ENCODE data around the gene RRP1.

GRCh38 chr21:43782431-43783097, 6.8 kb upstream of the RRP1 start:
- TF ChIP-seq, protein P1, sequence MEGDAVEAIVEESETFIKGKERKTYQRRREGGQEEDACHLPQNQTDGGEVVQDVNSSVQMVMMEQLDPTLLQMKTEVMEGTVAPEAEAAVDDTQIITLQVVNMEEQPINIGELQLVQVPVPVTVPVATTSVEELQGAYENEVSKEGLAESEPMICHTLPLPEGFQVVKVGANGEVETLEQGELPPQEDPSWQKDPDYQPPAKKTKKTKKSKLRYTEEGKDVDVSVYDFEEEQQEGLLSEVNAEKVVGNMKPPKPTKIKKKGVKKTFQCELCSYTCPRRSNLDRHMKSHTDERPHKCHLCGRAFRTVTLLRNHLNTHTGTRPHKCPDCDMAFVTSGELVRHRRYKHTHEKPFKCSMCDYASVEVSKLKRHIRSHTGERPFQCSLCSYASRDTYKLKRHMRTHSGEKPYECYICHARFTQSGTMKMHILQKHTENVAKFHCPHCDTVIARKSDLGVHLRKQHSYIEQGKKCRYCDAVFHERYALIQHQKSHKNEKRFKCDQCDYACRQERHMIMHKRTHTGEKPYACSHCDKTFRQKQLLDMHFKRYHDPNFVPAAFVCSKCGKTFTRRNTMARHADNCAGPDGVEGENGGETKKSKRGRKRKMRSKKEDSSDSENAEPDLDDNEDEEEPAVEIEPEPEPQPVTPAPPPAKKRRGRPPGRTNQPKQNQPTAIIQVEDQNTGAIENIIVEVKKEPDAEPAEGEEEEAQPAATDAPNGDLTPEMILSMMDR (conservative IDR thresholded peaks at IDR 0.05; ENCODE audit: low read depth, low read length), result no peak
- TF ChIP-seq EZH2phosphoT487 (IDR thresholded peaks at IDR 0.05; ENCODE audit: borderline replicate concordance, low read length) (no peak), EZH2 (IDR thresholded peaks at IDR 0.05; ENCODE audit: low read length, unreplicated experiment) (no peak)
